HG02678 (cell line): ENCODE results near the gene MYEF2.

Experiments used
- ATAC-seq: cut with Tn5 transposase; IDR thresholded peaks from one replicate; pipeline ENCODE4 v1.9.1; 2021; ENCODE audit warnings: mild to moderate bottlenecking, moderate library complexity; ENCODE audit not compliant: unreplicated experiment

The MYEF2 gene

DNA sequence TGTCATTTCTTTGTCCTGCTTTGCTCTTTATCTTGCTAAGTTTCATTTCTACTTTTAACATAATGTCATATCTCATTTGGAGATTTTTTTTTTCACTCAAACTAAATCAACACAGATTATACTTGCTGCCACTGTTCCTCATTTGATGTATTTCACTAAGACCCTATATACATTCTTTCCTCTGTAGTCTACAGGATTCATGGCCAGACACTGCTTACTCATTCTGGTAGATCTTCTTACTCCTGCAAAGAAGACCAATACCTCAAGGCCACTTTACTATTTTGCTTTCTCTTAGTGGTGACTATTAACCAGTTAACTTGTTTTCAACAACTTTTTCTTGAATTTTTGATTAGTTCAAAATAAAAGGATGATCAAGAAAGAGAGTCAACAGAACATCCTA lies 30.7 kb downstream of the MYEF2 start:
- ATAC-seq: no peak

DNA sequence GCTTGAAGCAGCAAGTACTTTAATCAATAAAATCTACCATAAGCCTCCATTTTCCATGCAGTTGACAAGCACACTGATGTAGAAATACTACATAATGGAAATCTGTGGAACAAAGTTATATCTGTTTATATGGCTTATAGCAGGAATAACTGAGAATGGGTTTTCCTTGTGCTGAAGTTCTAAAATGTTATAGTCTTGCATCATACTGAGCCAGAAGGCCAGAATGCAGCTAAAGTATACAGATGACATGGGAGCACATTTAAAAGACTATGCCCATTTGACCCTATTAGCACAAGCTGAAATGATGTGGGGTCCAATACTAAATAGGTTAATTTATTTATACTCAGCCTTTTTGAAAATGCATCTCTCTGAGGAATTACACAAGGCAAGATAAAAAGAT lies 32.2 kb downstream of the MYEF2 start:
- no peak for ATAC-seq

DNA sequence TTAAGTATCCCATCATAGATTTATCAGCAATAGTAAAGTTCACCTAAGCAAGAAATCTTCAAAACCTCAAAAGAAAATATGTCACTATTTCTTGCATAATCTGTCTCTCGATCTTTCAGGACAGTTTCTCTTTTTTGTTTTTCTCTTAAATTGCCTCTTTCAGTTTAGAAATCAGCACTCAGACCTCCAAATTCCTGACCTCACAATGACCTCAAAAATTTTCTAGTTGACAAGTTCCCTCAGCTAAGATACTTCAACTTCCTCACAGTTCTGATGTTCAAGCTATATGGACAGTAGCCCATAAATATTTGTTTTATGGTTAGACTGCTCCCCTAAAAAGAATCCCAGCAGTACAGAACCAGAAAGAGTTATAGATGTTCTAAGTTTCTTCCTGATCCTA lies 33.2 kb downstream of the MYEF2 start:
- no peak for ATAC-seq

DNA sequence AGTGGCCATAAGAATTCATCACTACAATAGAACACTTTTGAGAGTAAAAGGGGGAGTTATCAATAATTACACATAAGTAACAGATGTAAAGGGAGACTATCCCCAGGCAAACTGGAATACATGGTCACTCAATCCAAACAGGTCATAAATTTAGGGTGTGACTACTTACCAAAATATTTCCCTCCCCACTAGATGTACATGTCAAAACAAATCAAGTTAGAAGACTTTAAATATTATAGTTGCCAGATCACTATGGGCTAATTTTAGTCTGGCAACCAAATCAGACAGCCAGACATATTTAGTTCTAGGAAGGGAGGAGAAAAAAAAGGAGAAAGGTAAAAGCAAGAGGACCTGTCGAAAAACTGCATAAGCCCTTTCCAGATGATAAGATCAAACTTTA lies 34.2 kb downstream of the MYEF2 start:
- ATAC-seq: no peak

DNA sequence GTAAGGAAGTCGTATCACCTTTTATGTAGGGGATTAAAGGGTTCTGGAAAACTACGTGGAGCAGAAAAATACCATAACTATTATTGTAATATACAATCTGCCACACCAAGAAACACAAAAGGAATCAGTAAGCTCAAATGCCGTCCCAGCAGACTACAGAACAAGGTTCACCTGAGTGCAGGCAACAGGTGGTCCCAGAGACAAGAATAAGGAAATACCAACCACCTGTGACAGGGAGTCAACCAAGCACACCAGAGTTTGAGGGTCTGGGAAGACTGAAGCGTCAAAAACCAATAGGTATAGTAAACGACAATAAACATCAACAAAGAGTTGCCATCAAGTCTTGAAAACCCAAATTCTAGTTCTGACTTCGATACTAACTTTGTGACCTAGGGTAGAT lies 45.2 kb downstream of the MYEF2 start:
- ATAC-seq: no peak

DNA sequence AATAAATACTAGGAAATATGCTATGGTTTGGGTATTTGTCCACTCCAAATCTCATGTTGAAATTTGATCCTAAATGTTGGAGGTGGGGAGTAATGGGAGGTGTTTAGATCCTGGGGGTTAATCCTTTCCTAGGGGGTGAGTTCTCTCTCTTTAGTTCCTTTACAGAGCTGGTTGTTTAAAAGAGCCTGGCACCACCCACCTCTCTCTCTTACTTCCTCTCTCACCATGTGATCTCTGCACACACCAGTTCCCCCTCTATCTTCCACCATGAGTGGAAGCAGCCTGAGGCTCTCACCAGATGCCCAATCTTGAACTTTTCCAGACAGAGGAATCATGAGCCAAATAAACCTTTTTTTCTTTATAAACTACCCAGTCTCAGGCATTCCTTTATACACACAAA lies 46.8 kb downstream of the MYEF2 start:
- ATAC-seq: no peak

DNA sequence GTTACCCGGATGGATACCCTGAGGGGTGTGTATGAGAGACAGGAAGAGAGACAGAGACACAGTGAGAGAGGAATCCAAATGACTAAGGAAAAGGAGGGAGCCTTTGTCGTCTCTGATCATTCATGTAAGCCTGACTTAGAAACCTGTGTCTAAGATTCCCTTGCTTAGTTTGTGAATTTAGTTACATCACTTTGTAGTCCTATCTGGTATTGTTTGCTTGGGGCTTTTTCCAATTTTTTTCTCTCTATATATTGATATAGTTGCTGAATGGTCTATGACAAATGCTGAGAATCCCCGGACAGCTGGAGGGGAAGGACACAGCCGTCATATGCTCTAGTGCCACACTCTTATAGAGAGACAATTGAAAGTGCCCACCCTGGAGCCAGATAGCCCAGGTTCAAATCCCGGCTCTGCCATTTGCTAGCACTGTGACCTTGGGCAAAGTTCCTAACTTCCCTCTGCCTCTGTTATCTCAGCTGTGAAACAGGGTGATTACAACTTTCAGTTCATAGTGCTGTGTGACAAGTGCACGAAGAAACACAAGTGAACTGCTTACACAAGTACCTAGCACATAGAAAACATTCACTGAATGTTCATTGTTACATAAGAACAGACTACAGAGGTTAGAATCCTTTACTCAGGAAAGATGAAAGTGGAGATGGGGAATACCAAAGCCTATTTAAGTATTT lies 51.3 kb downstream of the MYEF2 start:
- no peak for ATAC-seq

DNA sequence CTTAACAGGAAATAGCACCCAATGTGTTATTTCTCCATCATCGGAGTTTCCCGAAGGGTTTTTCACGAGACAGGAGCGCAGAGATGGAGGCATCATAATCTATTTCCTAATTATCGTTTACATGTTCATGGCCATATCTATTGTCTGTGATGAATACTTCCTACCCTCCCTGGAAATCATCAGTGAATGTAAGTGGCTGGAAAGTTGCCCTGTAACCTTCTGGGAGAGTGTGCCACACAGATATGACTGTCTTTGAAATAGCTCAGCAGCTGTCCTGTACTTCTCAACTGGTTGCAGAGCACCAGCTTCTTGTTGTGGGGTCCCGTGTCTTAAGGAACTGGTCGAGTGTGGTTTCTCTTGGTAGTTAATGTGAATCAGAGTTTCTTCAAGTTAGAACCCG lies 56.2 kb downstream of the MYEF2 start:
- ATAC-seq: no peak

DNA sequence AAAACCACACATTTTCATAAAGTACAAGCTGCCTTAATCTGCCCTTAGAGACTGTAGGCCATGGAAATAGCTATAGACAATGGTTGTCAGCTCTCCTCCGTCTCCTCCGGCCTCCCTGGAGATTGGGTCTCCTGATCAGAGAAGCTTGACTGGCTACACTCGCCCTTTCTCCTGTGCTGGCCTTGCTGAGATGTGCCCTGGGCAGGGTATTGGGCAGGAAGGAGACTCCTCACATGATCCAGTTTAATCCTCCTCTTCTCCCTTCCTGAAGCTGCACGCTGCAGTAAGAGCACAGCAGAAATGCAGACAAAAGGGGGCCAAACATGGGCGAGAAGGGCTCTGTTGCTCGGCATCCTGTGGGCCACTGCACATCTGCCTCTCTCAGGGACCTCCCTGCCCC lies 57.4 kb downstream of the MYEF2 start, which contains the start of gene SLC24A5:
SLC24A5 (plus strand) TSS at position 246 of the 400 bp plus-strand sequence; CDS start at position 301, 55 bp downstream.
- ATAC-seq: no peak

DNA sequence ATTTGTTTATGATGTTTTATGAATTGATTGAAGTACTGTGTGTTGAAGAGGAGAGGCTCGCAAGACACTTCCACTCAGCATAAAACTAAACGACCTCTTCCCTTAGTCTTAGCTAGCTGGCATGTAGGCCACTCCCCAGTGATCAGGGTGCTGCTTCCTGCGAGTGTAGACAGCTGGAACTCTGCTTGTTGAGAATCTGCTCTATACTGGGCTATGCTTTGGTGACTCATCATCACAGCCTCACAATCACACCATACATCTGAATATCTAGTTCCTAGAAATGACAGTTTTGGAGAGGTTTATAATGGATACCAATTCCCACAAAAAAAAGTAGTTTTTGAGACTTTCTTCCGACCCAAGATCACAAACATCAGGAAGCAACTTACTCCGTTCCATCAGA lies 58.8 kb downstream of the MYEF2 start:
- ATAC-seq: no peak

DNA sequence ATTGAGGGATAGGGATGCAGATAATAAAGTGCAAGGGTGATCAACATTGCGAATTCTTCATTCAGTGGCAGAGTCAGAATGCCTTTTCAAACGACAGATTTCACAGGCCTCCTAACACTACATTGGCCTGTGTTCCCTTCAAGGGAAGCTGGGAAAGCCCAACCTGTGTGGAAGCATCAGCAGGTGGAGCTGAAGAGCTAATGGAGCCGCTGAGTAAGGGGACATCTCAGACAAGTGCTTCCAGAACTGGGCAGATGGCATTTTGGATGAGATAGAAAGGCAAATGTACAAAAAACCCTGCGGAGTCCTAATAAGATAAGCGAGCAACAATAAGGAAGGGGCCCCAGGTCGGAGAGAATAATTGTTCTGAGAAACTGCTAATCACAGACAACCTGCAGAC lies 65.9 kb downstream of the MYEF2 start:
- ATAC-seq: no peak

DNA sequence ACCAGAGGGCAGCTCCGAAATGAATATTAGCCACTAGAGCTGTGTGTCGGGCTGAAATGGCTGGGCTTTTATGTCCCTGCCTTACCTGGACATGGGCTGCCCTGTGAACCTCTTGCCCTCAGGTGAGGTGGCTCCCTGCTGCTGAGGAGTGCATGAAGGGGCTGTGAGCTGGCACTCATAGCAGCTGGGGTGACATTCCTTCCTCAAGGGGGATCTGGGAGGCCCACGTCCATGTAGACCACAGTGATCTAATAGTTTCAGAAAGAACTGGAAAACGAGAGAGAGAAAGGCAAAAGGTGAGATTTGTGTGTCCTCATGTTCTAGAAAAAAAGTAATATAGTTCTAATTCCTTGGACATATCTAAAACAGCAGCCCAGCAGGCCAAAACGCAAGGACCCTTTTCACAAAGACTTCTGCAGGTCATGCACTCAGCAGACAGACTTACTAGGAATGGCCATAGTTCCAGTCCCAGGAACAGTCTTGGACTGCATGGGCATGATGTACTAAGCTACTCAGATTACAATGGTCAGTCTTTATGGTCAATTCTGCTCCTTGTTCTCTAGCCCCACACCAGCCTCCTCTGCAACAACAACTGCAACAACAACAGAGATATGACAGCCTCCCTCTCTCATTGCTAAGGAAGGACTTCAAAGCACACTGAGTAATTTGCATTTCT lies 68.1 kb downstream of the MYEF2 start:
- ATAC-seq: no peak

DNA sequence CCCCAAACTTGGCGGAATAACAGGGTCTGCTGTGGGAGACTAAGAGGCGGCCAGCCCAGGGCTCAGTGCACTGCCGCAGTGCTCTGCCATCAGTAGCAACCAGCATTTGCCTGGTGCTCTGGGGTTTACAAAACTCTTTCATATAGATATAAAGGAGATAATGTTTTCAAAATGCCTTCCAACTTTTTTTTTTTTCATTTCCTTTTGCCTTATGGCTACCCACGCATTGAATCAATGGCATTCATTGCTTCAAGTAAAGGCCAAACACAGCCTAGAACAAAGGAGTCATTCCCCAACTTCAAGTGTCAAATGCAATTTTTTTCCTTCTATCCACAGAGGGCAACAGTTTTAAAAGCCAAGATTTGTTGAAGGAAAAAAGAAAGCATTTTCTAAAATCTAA lies 68.9 kb downstream of the MYEF2 start:
- ATAC-seq: no peak

DNA sequence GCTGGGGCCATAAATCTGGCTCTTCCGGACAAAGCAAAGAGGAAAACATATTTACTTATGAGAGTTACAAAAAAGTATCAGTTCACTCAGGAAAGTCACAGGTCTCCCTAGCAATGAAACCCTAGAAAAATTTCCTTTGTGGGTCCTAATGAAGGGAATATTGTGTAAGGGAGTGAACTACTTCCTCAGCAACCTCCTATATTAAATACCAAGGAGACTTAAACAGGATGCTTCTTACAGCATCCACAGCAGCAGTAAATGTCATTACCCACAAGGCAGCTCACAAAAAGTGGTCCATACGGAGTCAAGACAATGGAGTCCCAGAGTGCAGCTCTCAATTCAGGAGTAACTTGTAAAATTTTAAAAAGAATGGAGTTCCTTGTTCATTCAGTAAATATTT lies 72.2 kb downstream of the MYEF2 start:
- no peak for ATAC-seq

DNA sequence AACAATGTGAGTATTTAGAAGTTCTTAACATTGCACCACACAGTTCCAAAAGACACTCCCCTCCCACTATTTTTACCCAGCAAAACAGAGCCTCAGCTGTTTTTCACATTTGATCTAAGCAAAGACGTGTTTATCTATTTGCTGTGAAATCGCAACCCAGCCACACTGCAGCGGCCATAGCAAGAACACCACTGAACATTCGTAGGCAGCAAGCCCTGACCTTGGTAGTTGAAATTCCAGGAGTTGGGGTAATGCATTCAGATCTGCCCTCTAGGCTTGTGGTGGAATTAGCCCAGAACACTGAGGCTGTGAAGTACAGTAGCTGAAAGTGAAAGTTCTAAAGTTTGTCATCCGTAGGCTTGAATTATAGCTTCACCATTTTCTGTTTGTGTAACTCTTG lies 74.4 kb downstream of the MYEF2 start:
- ATAC-seq: no peak

DNA sequence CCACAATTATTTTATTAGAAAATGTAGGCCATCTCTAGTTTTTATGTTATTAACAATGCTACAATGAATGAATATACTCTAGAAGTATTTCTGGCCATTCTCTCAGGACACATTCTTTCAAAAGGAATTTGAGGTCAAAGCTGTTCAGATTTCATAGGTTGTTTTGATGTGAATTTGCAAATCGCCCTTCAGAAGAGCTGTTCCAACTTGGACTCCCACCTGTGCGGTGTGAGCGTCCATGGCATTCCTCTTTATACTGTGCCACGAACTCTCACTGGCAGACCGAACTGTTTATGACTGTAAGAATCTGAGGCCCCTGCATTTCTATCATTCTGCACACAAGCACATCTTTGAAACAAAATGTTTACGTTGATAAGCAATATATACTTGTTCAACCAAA lies 75.9 kb downstream of the MYEF2 start:
- no peak for ATAC-seq

DNA sequence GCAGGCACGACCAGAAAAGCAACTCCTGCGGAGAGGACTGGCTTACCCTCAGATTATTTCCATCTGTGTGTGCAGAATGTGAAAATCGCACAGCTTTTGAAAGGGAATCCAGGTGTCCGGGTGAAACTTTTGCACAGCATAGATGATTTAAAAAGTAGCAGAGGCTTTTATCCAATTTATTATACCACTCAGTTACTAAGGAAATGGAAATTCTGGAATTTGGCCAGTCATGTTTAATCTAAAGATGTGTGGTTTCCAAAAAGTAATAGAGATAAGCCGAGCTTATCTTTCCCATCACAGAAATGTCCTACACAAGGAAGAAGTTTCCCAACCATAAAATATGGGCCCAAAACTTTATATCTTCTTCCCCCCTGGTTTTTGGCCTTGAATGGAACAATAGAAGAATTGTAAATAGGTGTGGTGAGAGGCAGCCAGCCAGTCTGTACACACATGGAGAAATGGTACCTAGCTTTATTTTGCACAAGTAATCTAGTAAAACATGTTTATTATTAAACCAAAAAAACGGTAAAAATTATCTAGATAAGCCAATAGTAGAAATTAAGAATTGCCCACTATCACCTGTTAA lies 76.6 kb downstream of the MYEF2 start:
- ATAC-seq: no peak

DNA sequence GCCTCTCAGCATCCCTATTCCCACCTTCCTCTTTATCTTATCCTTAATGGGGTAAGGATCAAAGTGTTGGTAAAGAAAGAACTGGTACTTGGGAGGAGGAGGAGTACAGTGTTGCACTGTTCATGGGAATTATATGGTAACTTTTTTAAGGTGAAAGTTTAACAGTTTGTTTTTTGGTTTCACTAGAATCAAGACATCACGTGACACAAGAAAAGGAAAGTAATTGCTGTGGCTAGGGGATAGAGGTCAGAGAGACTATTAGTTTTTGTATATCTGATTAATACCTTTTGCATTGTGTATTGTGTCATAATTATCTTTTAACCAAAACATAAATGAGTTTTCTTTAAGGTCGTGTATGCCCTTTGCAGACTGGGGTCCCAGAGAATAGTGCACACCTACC lies 80.8 kb downstream of the MYEF2 start:
- ATAC-seq: no peak

DNA sequence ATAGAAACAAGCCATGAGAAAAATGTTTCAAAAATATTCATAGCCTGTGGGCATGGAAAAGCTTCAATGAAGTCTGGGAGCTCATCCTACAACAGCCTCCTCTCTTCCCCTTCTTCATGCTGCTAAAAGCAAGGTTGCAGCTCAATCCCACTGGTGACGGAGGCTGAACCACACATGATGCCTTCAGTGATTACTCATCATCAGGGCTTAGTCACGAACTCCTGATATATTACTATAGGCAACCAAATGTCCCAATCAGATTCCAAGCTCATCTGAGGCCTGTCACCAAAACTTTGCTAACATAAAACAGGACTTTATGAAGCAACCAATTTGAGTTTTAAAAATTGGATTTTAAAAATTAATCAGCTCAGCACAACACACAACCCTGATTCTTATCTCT lies 81.3 kb downstream of the MYEF2 start:
- no peak for ATAC-seq

DNA sequence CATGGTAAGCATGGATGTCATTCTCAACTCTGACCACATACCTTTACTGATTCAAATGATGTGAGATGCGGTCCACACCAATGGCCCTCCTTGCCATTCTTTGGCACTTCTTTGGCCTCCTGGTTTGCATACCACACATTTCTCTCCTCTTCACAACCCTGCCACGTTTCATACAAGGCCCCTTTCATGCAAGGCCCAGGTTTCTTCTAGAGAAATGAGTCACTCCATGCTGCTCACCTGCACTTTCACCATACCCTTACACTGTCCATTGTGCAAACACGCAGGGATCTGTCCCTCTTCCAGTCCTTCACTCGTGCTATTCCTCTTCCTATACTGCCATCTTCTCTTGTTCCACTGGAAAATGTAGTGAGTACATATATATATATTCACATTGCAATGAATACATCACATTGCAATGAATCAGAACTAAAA lies 81.7 kb downstream of the MYEF2 start:
- peak; percentile 78 for ATAC-seq

DNA sequence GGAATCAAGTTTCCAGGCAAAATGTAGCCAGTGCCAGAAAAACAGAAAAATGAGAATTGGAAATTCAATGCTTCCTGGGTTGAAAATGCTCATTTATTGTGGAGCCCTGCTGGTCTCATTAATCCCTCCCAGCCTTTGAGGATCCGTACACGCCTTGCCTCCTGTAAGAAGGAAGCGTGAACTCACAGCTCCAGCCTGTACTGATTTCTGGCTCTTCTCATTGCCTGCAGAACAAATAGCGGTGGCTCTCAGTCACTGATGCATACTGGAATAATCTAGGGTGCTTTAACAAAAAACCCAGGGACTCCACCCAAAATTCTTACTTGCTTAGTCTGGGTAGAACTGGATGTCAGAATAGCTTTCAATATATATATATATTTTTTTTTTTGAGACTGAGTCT lies 86.6 kb downstream of the MYEF2 start:
- ATAC-seq: no peak

DNA sequence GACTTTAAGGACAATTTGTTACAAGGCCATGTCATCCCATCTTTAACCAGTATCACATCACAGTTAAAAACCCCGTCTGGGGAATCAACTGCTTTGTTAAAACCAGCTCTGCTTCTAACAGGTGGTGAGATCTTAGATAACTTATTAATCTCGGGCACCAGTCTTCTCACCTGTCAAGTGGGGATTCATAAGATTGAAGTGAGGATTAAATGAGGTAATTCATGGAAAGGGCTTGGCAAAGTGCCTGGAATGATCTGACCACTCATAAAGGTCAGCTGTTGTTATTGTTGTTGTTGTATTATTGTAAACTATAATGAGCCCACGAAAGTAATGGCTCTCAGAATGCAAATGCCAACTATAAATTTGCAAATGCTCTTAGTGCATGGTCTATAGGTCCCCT lies 87.4 kb downstream of the MYEF2 start:
- ATAC-seq: no peak
